PC-9 (cell line): ENCODE data around the gene LRRC4C.

Experiments used
- EZH2 ChIP-seq: fragments of 200-600 bp; sonication (generic); IDR thresholded peaks from 2 replicates; pipeline ENCODE4 v1.8.0; 2017; ENCODE audit warnings: antibody characterized with exemption, low read depth
- TF ChIP-seq, protein P1 (sequence below): fragments of 200-600 bp; sonication (generic); conservative IDR thresholded peaks from 2 replicates; pipeline ENCODE4 v1.6.1; 2017; ENCODE audit warnings: mixed run types, antibody characterized with exemption, mild to moderate bottlenecking, moderate library complexity

DNA sequence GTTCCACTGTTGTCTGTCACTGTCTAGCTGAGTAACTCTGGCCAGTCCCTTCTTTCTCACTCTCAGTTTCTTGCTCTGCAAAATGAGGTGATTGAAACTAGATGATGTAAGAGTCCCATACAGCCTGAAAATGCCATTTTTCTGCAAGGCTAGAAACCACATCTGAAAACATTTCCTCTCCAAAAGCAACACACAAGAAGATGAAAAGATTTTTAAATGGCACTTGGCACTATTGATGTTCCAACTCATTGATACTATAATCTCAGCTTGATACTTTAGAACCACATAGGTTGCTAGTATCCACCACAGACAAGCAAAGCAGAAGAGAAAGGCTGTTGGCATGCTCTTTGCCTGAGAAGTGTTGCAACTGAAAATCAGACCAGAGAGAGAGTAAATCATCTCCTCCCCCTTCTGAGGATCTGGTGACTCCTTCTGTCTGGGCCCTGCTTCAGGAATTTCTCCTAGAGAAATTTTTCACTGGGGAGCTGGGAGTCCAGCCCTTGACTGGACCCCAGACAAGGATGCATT, 1217.9 kb downstream of the LRRC4C start:
- TF ChIP-seq, protein P1, sequence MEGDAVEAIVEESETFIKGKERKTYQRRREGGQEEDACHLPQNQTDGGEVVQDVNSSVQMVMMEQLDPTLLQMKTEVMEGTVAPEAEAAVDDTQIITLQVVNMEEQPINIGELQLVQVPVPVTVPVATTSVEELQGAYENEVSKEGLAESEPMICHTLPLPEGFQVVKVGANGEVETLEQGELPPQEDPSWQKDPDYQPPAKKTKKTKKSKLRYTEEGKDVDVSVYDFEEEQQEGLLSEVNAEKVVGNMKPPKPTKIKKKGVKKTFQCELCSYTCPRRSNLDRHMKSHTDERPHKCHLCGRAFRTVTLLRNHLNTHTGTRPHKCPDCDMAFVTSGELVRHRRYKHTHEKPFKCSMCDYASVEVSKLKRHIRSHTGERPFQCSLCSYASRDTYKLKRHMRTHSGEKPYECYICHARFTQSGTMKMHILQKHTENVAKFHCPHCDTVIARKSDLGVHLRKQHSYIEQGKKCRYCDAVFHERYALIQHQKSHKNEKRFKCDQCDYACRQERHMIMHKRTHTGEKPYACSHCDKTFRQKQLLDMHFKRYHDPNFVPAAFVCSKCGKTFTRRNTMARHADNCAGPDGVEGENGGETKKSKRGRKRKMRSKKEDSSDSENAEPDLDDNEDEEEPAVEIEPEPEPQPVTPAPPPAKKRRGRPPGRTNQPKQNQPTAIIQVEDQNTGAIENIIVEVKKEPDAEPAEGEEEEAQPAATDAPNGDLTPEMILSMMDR = no peak
- no peak for TF ChIP-seq EZH2
